Measurements from ENCODE around the gene ADIPOR1. TPM values are rescaled to one million over a fixed set of nuclear protein-coding genes. Genes with fewer than 3 reads are reported as not detected.
"Not testable (repeated sequence)": the region's sequence is repeated elsewhere in the genome, so short reads cannot be mapped to it uniquely, and the experiment has no call there.

Gene ADIPOR1
- total RNA-seq = 59.0 and 73.9 TPM in 2 replicates

GRCh38 chr1:202957733-202958543 is at the start of gene ADIPOR1:
TSS of gene ADIPOR1 (minus strand) at chr1:202958312. CDS start at chr1:202951070, 7,242 bp downstream.
- DNase-seq (ENCODE audit: low read depth) = no peak
- H3K4me3 ChIP-seq (ENCODE audit: low read depth, low read length) = peak within 1 kb of the TSS; percentile 93
- no peak for TF ChIP-seq CTCF (conservative IDR thresholded peaks at IDR 0.05; ENCODE audit: low read depth, low read length)

- H3K4me3 ChIP-seq (ENCODE audit: low read depth, low read length) = peak within 1 kb of the TSS; percentile 82
- TF ChIP-seq CTCF (conservative IDR thresholded peaks at IDR 0.05; ENCODE audit: low read depth, low read length) = no peak
- peak; percentile 77 for DNase-seq (ENCODE audit: low read depth)
These were observed 49.1 kb upstream of the ADIPOR1 start, which contains the start of gene TMEM183A for GRCh38 chr1:203006948-203007871. TSS of gene TMEM183A (plus strand) at chr1:203007374. CDS start at chr1:203007466, 92 bp downstream.

- not testable (repeated sequence) for DNase-seq (ENCODE audit: low read depth); H3K4me3 ChIP-seq (ENCODE audit: low read depth, low read length)
These were observed 47.5 kb upstream of the ADIPOR1 start for GRCh38 chr1:203005395-203006142.

- no peak for DNase-seq (ENCODE audit: low read depth)
- H3K4me3 ChIP-seq (ENCODE audit: low read depth, low read length) = no peak overlapping the region
- TF ChIP-seq CTCF (conservative IDR thresholded peaks at IDR 0.05; ENCODE audit: low read depth, low read length) = no peak
These were observed 44.8 kb upstream of the ADIPOR1 start for GRCh38 chr1:203002951-203003350.

- no peak for DNase-seq (ENCODE audit: low read depth)
- no peak for TF ChIP-seq CTCF (conservative IDR thresholded peaks at IDR 0.05; ENCODE audit: low read depth, low read length)
- no peak overlapping the region for H3K4me3 ChIP-seq (ENCODE audit: low read depth, low read length)
These were observed 43.9 kb upstream of the ADIPOR1 start for GRCh38 chr1:203001986-203002385.

- TF ChIP-seq CTCF (conservative IDR thresholded peaks at IDR 0.05; ENCODE audit: low read depth, low read length) = no peak
- no peak for DNase-seq (ENCODE audit: low read depth)
- H3K4me3 ChIP-seq (ENCODE audit: low read depth, low read length) = no peak overlapping the region
These were observed 42.3 kb upstream of the ADIPOR1 start for GRCh38 chr1:203000217-203000944.
